ENCODE data around the gene PLB1.

DNA sequence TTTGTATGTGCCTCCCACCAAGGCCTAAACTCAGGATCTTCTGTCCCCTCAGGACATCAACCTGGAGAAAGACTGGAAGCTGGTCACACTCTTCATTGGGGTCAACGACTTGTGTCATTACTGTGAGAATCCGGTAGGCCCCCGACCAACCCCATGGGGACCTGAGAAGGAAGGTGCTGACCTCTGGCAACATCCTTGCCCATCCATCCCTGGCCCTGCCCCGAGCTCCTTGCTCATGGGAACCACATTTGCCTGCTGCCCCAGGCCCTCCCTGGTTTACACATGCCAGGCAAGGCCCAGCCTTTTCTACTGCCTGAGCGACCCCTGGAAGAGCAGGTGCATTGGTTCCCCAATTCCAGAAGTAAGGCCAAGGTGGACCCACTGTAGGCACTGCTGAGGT lies 130.5 kb downstream of the PLB1 start:
- TF ChIP-seq EZH2phosphoT487 (IDR thresholded peaks at IDR 0.05; ENCODE audit: borderline replicate concordance, low read depth, low read length) = no peak
- TF ChIP-seq, protein P1, sequence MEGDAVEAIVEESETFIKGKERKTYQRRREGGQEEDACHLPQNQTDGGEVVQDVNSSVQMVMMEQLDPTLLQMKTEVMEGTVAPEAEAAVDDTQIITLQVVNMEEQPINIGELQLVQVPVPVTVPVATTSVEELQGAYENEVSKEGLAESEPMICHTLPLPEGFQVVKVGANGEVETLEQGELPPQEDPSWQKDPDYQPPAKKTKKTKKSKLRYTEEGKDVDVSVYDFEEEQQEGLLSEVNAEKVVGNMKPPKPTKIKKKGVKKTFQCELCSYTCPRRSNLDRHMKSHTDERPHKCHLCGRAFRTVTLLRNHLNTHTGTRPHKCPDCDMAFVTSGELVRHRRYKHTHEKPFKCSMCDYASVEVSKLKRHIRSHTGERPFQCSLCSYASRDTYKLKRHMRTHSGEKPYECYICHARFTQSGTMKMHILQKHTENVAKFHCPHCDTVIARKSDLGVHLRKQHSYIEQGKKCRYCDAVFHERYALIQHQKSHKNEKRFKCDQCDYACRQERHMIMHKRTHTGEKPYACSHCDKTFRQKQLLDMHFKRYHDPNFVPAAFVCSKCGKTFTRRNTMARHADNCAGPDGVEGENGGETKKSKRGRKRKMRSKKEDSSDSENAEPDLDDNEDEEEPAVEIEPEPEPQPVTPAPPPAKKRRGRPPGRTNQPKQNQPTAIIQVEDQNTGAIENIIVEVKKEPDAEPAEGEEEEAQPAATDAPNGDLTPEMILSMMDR (conservative IDR thresholded peaks at IDR 0.05; ENCODE audit: low read length) = no peak
